WTC11 (cell line): ENCODE results near the gene SLA2. TPM values are rescaled to one million over a fixed set of nuclear protein-coding genes. Genes with fewer than 3 reads are reported as not detected.

Source experiments
- ATAC-seq: fragments of 200-7000 bp; cut with Tn5 transposase; 2 replicates; pipeline ENCODE4 v1.10.0; 2021; ENCODE audit warnings: mild to moderate bottlenecking, moderate library complexity
- CTCF ChIA-PET: fragments of 300-600 bp; sonication (Branson Sonifier 250); formaldehyde crosslinking; loops from one replicate; lab custom pipeline; 2021; ENCODE audit warnings: antibody characterized with exemption; lab: Charles Lee
- POLR2A ChIA-PET: fragments of 350-600 bp; sonication (Branson Sonifier 250); formaldehyde crosslinking; loops from one replicate; lab custom pipeline; 2021; ENCODE audit warnings: antibody characterized with exemption; lab: Charles Lee
- DNase-seq: peaks from one replicate; pipeline ENCODE4 v3.0.0; 2021; ENCODE audit warnings: low spot score
- H3K27ac Mint-ChIP-seq: 2 replicates; pipeline ENCODE4 v1.8.0; 2021; ENCODE audit warnings: mixed read lengths
- H3K27me3 Mint-ChIP-seq: 2 replicates; pipeline ENCODE4 v1.8.0; 2021; ENCODE audit warnings: low read depth, mild to moderate bottlenecking, moderate library complexity, mixed read lengths
- H3K36me3 Mint-ChIP-seq: 2 replicates; pipeline ENCODE4 v1.8.0; 2021; ENCODE audit warnings: mixed read lengths
- H3K4me1 Mint-ChIP-seq: 2 replicates; pipeline ENCODE4 v1.8.0; 2022; ENCODE audit warnings: mixed read lengths
- H3K4me3 Mint-ChIP-seq: 2 replicates; pipeline ENCODE4 v1.8.0; 2021; ENCODE audit warnings: mild to moderate bottlenecking, moderate library complexity, mixed read lengths
- H3K9me3 Mint-ChIP-seq: 2 replicates; pipeline ENCODE4 v1.8.0; 2021; ENCODE audit warnings: mixed read lengths
- ATF1 ChIP-seq: sonication (generic); formaldehyde crosslinking; IDR thresholded peaks from 2 replicates; pipeline ENCODE4 v1.8.1; 2023; ENCODE audit warnings: mild to moderate bottlenecking, moderate library complexity, missing genetic modification reagents
- ATF6 ChIP-seq: sonication (generic); formaldehyde crosslinking; IDR thresholded peaks from 2 replicates; pipeline ENCODE4 v1.8.1; 2023; ENCODE audit warnings: mild to moderate bottlenecking, missing genetic modification reagents
- CBFB ChIP-seq: sonication (generic); formaldehyde crosslinking; IDR thresholded peaks from 2 replicates; pipeline ENCODE4 v1.8.1; 2022; ENCODE audit warnings: mild to moderate bottlenecking, low read depth, missing genetic modification reagents
- EMX1 ChIP-seq: fragments of 250-450 bp; sonication (Bioruptor Pico); IDR thresholded peaks from 2 replicates; pipeline ENCODE4 v1.8.0; 2021; ENCODE audit warnings: mild to moderate bottlenecking
- ESRRA ChIP-seq: sonication (generic); formaldehyde crosslinking; IDR thresholded peaks from 2 replicates; pipeline ENCODE4 v1.8.1; 2022; ENCODE audit warnings: mild to moderate bottlenecking, missing genetic modification reagents, borderline replicate concordance
- FOXP1 ChIP-seq: sonication (generic); formaldehyde crosslinking; IDR thresholded peaks from 2 replicates; pipeline ENCODE4 v1.8.0; 2022; ENCODE audit warnings: missing genetic modification reagents, mild to moderate bottlenecking, moderate library complexity, borderline replicate concordance
- GABPB1 ChIP-seq: sonication (generic); formaldehyde crosslinking; IDR thresholded peaks from 2 replicates; pipeline ENCODE4 v1.8.1; 2023; ENCODE audit warnings: mild to moderate bottlenecking, missing genetic modification reagents
- GTF2I ChIP-seq: fragments of 250-450 bp; sonication (Bioruptor Pico); conservative IDR thresholded peaks from 2 replicates; pipeline ENCODE4 v1.4.0; 2021; ENCODE audit warnings: mild to moderate bottlenecking
- HMGA2 ChIP-seq: fragments of 250-450 bp; sonication (Bioruptor Pico); IDR thresholded peaks from 2 replicates; pipeline ENCODE4 v1.4.0; 2021; ENCODE audit warnings: mild to moderate bottlenecking, moderate library complexity
- KAT7 ChIP-seq: sonication (generic); formaldehyde crosslinking; IDR thresholded peaks from 2 replicates; pipeline ENCODE4 v1.8.1; 2023; ENCODE audit warnings: missing genetic modification reagents, mild to moderate bottlenecking, borderline replicate concordance
- MAX ChIP-seq: sonication (generic); formaldehyde crosslinking; IDR thresholded peaks from 2 replicates; pipeline ENCODE4 v1.8.0; 2022; ENCODE audit warnings: mild to moderate bottlenecking, missing genetic modification reagents
- MLX ChIP-seq: sonication (generic); formaldehyde crosslinking; IDR thresholded peaks from 2 replicates; pipeline ENCODE4 v1.8.1; 2023; ENCODE audit warnings: mild to moderate bottlenecking, missing genetic modification reagents, moderate library complexity
- MXD4 ChIP-seq: fragments of 250-450 bp; sonication (Bioruptor Pico); IDR thresholded peaks from 2 replicates; pipeline ENCODE4 v1.8.0; 2021; ENCODE audit warnings: mild to moderate bottlenecking, moderate library complexity, borderline replicate concordance
- PREB ChIP-seq: sonication (generic); formaldehyde crosslinking; IDR thresholded peaks from 2 replicates; pipeline ENCODE4 v1.8.1; 2022; ENCODE audit warnings: mild to moderate bottlenecking, missing genetic modification reagents, moderate library complexity, borderline replicate concordance
- RORB ChIP-seq: fragments of 250-450 bp; sonication (Bioruptor Pico); IDR thresholded peaks from 2 replicates; pipeline ENCODE4 v1.9.0; 2021; ENCODE audit warnings: mild to moderate bottlenecking
- SMAD3 ChIP-seq: sonication (generic); formaldehyde crosslinking; IDR thresholded peaks from 2 replicates; pipeline ENCODE4 v1.8.0; 2022; ENCODE audit warnings: missing genetic modification reagents, mild to moderate bottlenecking, borderline replicate concordance
- SMAD4 ChIP-seq: sonication (generic); formaldehyde crosslinking; IDR thresholded peaks from 2 replicates; pipeline ENCODE4 v1.8.0; 2022; ENCODE audit warnings: mild to moderate bottlenecking, missing genetic modification reagents
- ZNF317 ChIP-seq: sonication (generic); formaldehyde crosslinking; IDR thresholded peaks from 2 replicates; pipeline ENCODE4 v1.8.1; 2023; ENCODE audit warnings: low read depth, mild to moderate bottlenecking, moderate library complexity, missing genetic modification reagents, borderline replicate concordance
- ZNF396 ChIP-seq: fragments of 250-450 bp; sonication (Bioruptor Pico); IDR thresholded peaks from 2 replicates; pipeline ENCODE4 v1.8.0; 2021; ENCODE audit warnings: mild to moderate bottlenecking, moderate library complexity, borderline replicate concordance
- ZNF532 ChIP-seq: fragments of 250-450 bp; sonication (Bioruptor Pico); IDR thresholded peaks from 2 replicates; pipeline ENCODE4 v1.9.0; 2021; ENCODE audit warnings: mild to moderate bottlenecking, borderline replicate concordance
- total RNA-seq: library from RNA; stranded (reverse); gene quantifications from 3 replicates; pipeline ENCODE4 v1.2.3, GENCODE V29; 2021

SLA2 gene
- total RNA-seq, 1 experiment from 2014 or later, result 0.17 TPM

GRCh38 chr20:36653456-36653855 lies 7.5 kb upstream of the SLA2 start (continued):
- no peak for TF ChIP-seq HMGA2 (CRISPR knock-in tag)
- TF ChIP-seq EMX1 (CRISPR knock-in tag), result no peak

GRCh38 chr20:36647196-36648121 lies 1.5 kb upstream of the SLA2 start:
- no peak overlapping the region for H3K4me3 Mint-ChIP-seq
- no peaks in the 10 kb centered on the region for H3K9me3 Mint-ChIP-seq
- TF ChIP-seq MXD4 (CRISPR knock-in tag), result no peak
- no peak for TF ChIP-seq GTF2I
- TF ChIP-seq CBFB (CRISPR knock-in tag), result no peak
- TF ChIP-seq SMAD3 (CRISPR knock-in tag), result no peak
- TF ChIP-seq MLX, result no peak
- TF ChIP-seq SMAD4 (CRISPR knock-in tag), result no peak
- TF ChIP-seq ZNF317 (CRISPR knock-in tag), result no peak
- no peak for TF ChIP-seq KAT7 (CRISPR knock-in tag)
- TF ChIP-seq FOXP1 (CRISPR knock-in tag), result no peak
- TF ChIP-seq ATF6 (CRISPR knock-in tag), result no peak
- TF ChIP-seq ZNF396 (CRISPR knock-in tag), result no peak
- TF ChIP-seq PREB, result no peak
- TF ChIP-seq ESRRA (CRISPR knock-in tag), result no peak
- TF ChIP-seq GABPB1, result no peak
- no peak for TF ChIP-seq ZNF532 (CRISPR knock-in tag)
- TF ChIP-seq ATF1 (CRISPR knock-in tag), result no peak
- TF ChIP-seq MAX (CRISPR knock-in tag), result no peak
- TF ChIP-seq RORB (CRISPR knock-in tag), result no peak
- DNase-seq (no peak), ATAC-seq (no peak)
- peaks cover 28% of the 10 kb centered on the region for H3K4me1 Mint-ChIP-seq
- H3K36me3 Mint-ChIP-seq, result no peaks in the 10 kb centered on the region
- peak overlapping the region; percentile 88 for H3K27ac Mint-ChIP-seq
- H3K27me3 Mint-ChIP-seq, result no peaks in the 10 kb centered on the region; the same call in 1 of the 2 replicates
- CTCF ChIA-PET, result interaction anchor here (1.3 to 3.6 kb wide), 3 partner anchors 15 to 41 kb away, joined by 5 to 11 read pairs (median 5); partner anchors contain the start of gene RAB5IF
- POLR2A ChIA-PET, result no interaction called here
